ENCODE data around the gene MSANTD1. TPM values are rescaled to one million over a fixed set of nuclear protein-coding genes. Genes with fewer than 3 reads are reported as not detected.

MSANTD1 gene
- total and polyA plus RNA-seq, 2 donors (not counting 3 experiments of a cell fraction or from before 2014, with no cell fraction given): 0.14 to 1.2 TPM

DNA sequence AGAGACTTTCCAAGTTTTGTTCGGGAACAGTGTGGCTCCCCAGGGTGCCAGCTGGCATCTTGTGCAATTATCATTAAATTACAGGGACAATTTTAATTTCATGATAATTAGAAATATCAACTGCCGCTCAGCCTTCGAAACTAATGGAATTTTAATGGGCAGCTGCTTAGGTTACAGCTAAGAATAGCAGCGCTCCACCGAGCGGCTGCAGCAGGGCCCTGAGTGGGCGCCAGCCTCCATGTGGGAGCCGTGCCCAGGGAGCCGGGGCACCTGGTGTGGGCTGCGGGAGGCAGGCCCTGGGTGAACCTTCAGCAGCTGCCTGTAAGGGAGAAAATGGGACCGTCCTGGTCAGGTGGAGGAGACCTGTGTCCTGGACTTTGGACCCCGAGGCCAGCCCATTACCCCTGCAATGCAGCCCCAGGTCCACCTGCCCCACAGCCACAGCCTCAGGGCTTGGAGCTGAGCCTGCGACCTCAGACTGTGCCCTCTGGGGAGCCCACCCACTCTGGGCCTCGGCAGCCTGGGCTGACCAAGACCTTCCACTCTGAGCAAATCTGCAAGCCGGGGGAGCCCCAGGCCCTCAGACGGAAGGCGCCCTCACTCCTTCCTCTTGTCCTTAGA lies 21.1 kb downstream of the MSANTD1 start:
- Histone ChIP-seq H3K4me2 (ENCODE audit: insufficient read depth, low read length) (no peak overlapping the region), H3K9ac (replicated peaks; ENCODE audit: extremely low read depth, insufficient read depth, low read length) (no peak overlapping the region), H3K4me3 (replicated peaks in 1 of 3; ENCODE audit: insufficient read depth in 1 of 3, low read depth in 1 of 3, low read length in 3 of 3) (no peak overlapping the region), H3K27ac (ENCODE audit: insufficient read depth, low read depth, low read length) (no peak overlapping the region), H3K27me3 (ENCODE audit: control insufficient read depth in 2 of 2, insufficient read depth in 2 of 2, low read length in 2 of 2) (peaks cover 2% of the 10 kb centered on the region in 2 experiments), H3K36me3 (ENCODE audit: control insufficient read depth in 2 of 2, extremely low read depth in 1 of 2, insufficient read depth in 2 of 2, low read length in 2 of 2) (no peaks in the 10 kb centered on the region), H3K9me3 (replicated peaks; ENCODE audit: control insufficient read depth, insufficient read depth, low read length) (no peaks in the 10 kb centered on the region), H2AFZ (ENCODE audit: low read depth, low read length) (no peak overlapping the region), H3K79me2 (ENCODE audit: control insufficient read depth, insufficient read depth, low read length) (no peaks in the 10 kb centered on the region), H3K4me1 (ENCODE audit: control insufficient read depth, extremely low read depth, insufficient read depth, low read length) (no peaks in the 10 kb centered on the region), H3K9me1 (replicated peaks; ENCODE audit: control insufficient read depth, extremely low read depth, insufficient read depth, low read length) (no peaks in the 10 kb centered on the region), H4K20me1 (replicated peaks; ENCODE audit: control insufficient read depth, extremely low read depth, insufficient read depth, low read length) (no peaks in the 10 kb centered on the region)
- DNase-seq (ENCODE audit: low read depth, low spot score): no peak
- no peak for FAIRE-seq
- ChIA-PET CTCF (no interaction called here), POLR2A (no interaction called here)
- dilution Hi-C loops (cut with MboI; ENCODE audit: extremely low pct_ligation_motif_present, low sequenced_read_pairs): no loop called here
- TF ChIP-seq POLR2AphosphoS5 (IDR thresholded peaks at IDR 0.05; ENCODE audit: insufficient read depth, low read depth, low read length): no peak
- TF ChIP-seq EZH2 (IDR thresholded peaks at IDR 0.05; ENCODE audit: borderline replicate concordance, low read depth, low read length, severe bottlenecking): no peak
- no peak for TF ChIP-seq POLR2A (IDR thresholded peaks at IDR 0.05; ENCODE audit: low read depth, low read length)
- TF ChIP-seq, protein P1, sequence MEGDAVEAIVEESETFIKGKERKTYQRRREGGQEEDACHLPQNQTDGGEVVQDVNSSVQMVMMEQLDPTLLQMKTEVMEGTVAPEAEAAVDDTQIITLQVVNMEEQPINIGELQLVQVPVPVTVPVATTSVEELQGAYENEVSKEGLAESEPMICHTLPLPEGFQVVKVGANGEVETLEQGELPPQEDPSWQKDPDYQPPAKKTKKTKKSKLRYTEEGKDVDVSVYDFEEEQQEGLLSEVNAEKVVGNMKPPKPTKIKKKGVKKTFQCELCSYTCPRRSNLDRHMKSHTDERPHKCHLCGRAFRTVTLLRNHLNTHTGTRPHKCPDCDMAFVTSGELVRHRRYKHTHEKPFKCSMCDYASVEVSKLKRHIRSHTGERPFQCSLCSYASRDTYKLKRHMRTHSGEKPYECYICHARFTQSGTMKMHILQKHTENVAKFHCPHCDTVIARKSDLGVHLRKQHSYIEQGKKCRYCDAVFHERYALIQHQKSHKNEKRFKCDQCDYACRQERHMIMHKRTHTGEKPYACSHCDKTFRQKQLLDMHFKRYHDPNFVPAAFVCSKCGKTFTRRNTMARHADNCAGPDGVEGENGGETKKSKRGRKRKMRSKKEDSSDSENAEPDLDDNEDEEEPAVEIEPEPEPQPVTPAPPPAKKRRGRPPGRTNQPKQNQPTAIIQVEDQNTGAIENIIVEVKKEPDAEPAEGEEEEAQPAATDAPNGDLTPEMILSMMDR (IDR thresholded peaks at IDR 0.05; ENCODE audit: extremely low read depth in 1 of 2, insufficient read depth in 1 of 2, low read depth in 1 of 2, low read length in 2 of 2): no peak
- TF ChIP-seq, protein P2, sequence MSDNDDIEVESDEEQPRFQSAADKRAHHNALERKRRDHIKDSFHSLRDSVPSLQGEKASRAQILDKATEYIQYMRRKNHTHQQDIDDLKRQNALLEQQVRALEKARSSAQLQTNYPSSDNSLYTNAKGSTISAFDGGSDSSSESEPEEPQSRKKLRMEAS (IDR thresholded peaks at IDR 0.05; ENCODE audit: insufficient read depth, insufficient read length): no peak
- no peak for TF ChIP-seq MYC (IDR thresholded peaks at IDR 0.05; ENCODE audit: low read depth, low read length)
- no peak for TF ChIP-seq JUN (IDR thresholded peaks at IDR 0.05; ENCODE audit: borderline replicate concordance, insufficient read depth, insufficient read length, low read depth)
- no peak for TF ChIP-seq GATA2 (IDR thresholded peaks at IDR 0.05; ENCODE audit: insufficient read depth, insufficient read length, low read depth, low read length)
- no peak for TF ChIP-seq FOS (IDR thresholded peaks at IDR 0.05; ENCODE audit: borderline replicate concordance, insufficient read depth, low read length)
- no TSS peak for BruUV-seq (replicated peaks)
- intact Hi-C loops (cut with micrococcal nuclease): no loop called here
